Stimulated activated CD8-positive, alpha-beta memory T cell treated with anti-CD3 and anti-CD28 coated beads, Interleukin-4, amount 100 ng/mL, for 4 hours (primary cell): Measurements from ENCODE around the gene ATP10A.
"Not testable (repeated sequence)": the region's sequence is repeated elsewhere in the genome, so short reads cannot be mapped to it uniquely, and the experiment has no call there.

Experiments used
- DNase-seq, 2 donors: peaks; one replicate each; pipeline ENCODE4 v3.0.0-alpha.2; 2020; ENCODE audit warnings: low read depth in 2 of 2, low spot score in 1 of 2

ATP10A gene

GRCh38 chr15:25776071-25776746 is 86.9 kb downstream of the ATP10A start:
- DNase-seq: no peak

DNA sequence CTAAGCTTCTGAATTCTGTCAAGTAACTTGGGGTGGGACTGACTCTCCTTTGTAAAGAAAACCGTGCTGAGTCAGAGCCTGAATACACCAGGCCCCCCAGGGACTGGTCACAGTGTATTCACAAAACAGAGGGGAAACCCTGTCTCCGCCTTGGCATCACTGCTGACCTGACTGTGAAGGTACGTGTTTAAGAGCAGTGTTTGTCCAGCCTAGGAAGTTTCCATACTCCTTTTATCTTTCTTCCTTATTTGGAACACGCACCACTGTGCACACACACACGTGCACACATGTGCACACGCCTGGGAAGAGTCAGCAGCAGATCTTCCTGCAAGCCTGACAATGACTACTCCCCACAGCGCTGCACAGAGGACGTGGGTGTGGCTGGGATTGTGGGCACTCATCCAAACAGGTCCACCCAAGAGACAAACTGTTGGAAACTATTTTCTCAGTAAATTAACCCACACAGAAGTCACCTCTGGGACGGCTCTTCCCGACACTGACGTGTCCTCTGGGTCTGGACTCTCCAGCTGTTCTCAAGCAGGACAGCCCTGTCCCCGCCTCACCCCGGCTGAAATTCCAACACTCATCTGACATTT is 87.7 kb downstream of the ATP10A start:
- DNase-seq: no peak

GRCh38 chr15:25774871-25775270 is 88.3 kb downstream of the ATP10A start:
- DNase-seq: no peak

- no peak for DNase-seq
Observed at GRCh38 chr15:25773248-25773647, 89.9 kb downstream of the ATP10A start.

DNA sequence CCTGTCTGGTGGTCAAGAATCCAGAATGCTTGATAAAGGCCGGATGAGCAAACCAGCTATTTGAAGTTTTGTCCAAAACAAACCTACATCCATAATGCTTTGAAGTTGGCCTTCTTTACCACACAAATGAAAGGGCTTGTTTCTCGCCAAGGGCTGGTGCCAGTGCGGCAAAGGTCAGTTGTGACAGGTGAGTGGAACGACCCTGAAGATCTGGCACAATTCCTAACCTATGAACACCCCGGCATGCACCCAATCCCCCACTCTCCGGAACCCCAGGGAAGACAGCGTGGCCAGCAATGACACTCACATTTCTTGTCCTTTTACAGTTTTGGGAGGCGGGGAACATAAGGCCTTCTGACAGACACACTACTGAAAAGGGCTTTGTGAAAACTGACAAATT is 90.6 kb downstream of the ATP10A start:
- no peak for DNase-seq

DNA sequence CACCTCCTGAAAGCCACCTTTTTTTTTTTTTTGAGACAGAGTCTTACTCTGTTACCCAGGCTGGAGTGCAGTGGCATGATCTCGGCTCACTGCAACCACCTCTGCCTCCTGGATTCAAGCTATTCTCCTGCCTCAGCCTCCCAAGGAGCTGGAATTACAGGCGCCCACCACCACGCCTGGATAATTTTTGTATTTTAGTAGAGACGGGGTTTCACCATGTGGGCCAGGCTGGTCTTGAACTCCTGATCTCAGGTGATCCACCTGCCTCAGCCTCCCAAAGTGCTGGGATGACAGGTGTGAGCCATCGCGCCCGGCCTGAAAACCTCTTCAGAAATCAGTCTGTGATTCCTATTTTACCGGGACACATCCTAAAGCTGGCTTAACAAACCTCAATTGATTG is 91.4 kb downstream of the ATP10A start:
- DNase-seq: not testable (repeated sequence)

DNA sequence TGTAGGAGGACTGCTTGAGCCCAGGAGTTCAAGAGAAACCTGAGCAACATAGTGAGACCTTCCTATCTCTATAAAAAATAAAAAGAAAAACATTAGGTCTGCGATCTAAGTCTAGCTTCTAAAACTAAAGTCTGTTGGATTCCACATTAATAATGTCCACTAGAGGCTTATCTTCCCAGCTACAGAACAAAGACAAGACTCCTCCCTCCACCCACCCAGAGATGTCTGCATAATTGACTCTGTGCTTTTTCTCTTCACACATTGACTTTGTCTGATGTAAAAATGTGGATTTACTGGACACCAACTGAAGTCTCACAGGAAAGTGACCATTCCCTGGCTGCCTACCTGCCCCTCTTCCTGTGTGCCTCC is 91.8 kb downstream of the ATP10A start:
- no peak for DNase-seq

DNA sequence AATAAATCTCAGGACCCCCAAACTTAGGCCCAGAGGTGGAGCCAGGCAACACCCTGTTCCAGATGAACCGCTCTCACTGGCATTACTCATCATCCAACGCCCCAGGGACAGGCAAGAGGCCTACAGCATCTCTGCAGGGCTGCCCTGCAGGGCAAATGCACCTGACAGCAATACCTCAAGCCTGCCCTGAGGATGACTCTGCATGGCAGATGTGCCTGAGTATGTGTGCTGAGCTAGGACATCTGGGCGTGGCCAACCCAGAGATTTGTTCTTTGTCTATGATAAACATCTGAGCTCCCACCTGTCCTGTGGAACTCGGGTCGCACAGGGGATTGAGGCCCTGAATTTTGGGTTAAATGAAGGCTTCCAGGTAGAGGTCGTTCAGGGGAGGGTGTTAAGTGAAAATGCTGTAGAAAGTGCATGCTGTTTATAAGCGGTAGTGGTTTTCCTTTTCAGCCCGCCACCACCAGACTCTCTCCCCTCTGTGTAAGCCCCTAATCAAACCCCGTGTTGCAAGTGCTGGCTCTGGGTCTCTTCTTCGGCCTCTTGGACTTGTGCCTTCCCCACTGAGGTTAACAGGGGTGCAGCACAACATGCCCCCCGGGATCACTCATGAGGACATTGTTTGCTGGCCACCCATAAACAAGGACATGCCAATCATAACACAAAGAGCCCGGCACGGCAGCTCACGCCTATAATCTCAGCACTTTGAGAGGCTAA is 92.3 kb downstream of the ATP10A start:
- DNase-seq: no peak

DNA sequence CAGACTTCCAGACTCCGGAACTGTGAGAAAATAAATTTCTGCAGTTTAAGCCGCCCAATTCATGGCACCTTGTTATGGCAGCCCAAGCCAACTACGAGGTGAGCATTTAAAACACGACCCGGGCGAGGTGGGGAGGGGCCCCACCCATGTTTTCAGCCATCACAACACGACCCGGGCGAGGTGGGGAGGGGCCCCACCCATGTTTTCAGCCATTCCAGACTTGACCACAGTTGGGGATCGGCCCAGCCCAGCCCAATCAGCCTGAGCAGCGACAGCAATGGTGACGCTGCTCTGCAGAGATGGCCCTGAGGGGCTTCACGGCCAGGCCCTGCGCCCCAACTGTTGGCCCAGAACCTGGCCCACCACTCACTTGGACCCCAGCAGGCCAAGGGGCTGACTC is 93.1 kb downstream of the ATP10A start:
- no peak for DNase-seq

- no peak for DNase-seq
Observed at GRCh38 chr15:25768271-25768670, 94.9 kb downstream of the ATP10A start.

- DNase-seq: no peak
Observed at GRCh38 chr15:25767356-25768151, 95.6 kb downstream of the ATP10A start.

- DNase-seq: no peak
Observed at GRCh38 chr15:25766417-25766816, 96.7 kb downstream of the ATP10A start.

GRCh38 chr15:25764980-25765735 is 98.0 kb downstream of the ATP10A start:
- no peak for DNase-seq

GRCh38 chr15:25763954-25764353 is 99.2 kb downstream of the ATP10A start:
- no peak for DNase-seq

GRCh38 chr15:25763331-25763751 is 99.8 kb downstream of the ATP10A start:
- no peak for DNase-seq

GRCh38 chr15:25761971-25762662 is 101.0 kb downstream of the ATP10A start:
- no peak for DNase-seq

- no peak for DNase-seq
Observed at GRCh38 chr15:25759421-25759820, 103.7 kb downstream of the ATP10A start.

DNA sequence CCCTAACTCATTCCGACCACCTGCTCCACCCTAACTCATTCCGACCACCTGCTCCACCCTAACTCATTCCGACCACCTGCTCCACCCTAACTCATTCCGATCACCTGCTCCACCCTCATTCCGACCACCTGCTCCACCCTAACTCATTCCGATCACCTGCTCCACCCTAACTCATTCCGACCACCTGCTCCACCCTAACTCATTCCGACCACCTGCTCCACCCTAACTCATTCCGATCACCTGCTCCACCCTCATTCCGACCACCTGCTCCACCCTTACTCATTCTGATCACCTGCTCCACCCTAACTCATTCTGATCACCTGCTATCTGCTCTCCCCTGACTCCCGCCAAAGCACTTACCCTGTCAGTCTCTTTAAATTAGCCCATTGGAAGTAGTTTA is 104.5 kb downstream of the ATP10A start:
- DNase-seq: not testable (repeated sequence)

DNA sequence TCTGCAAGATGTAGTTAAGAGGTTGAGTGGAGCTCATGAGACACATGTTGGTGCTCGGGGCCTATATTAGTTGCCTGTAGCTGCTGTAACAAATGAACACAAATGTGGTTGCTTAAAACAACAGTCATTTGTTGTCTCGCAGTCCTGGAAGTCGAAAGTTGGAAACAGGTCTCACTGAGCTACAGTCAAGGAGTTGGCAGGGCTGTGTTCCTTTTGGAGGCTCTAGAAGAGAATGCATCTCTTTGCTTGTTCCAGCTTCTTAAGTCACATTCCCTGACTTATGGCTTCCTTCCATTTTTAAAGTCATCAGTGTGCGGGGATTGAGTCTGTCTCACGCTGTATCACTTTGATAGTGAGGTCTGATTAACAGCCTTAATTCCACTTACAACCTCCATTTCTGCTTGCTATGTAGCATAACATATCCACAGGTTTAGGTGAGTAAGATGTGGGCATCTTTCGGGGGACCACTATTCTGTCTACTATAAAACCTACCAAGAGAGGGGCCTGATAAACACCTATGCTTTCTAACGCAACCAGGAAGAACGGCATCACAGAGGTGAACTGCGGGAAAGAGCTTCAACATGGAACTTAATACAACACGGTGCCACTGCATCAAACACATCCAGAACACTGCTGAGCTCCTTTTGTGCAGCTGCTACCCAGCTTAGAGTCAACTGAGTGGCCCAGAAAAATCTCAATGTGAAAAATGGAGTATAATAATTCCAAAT is 119.4 kb downstream of the ATP10A start:
- no peak for DNase-seq
